GM19043 (cell line): Measurements from ENCODE around the gene DDX50.
"Not testable (repeated sequence)": the region's sequence is repeated elsewhere in the genome, so short reads cannot be mapped to it uniquely, and the experiment has no call there.

Experiments
- ATAC-seq: cut with Tn5 transposase; IDR thresholded peaks from one replicate; pipeline ENCODE4 v1.9.1; 2021; ENCODE audit warnings: low read depth; ENCODE audit not compliant: unreplicated experiment

The DDX50 gene

GRCh38 chr10:68899186-68899745, 1.8 kb upstream of the DDX50 start:
- ATAC-seq, result no peak

- peak; percentile 39 for ATAC-seq
These were observed 549 bp upstream of the DDX50 start for GRCh38 chr10:68900427-68901104.

GRCh38 chr10:68902382-68902781, 1.3 kb downstream of the DDX50 start:
- ATAC-seq, result no peak

GRCh38 chr10:68924593-68924992, 23.5 kb downstream of the DDX50 start:
- ATAC-seq, result no peak

- no peak for ATAC-seq
These were observed 24.4 kb downstream of the DDX50 start for GRCh38 chr10:68925489-68925888.

GRCh38 chr10:68929157-68929556, 28.0 kb downstream of the DDX50 start:
- not testable (repeated sequence) for ATAC-seq

GRCh38 chr10:68929888-68930287, 28.8 kb downstream of the DDX50 start:
- ATAC-seq, result not testable (repeated sequence)

- ATAC-seq, result not testable (repeated sequence)
These were observed 31.7 kb downstream of the DDX50 start for GRCh38 chr10:68932860-68933259.

GRCh38 chr10:68934994-68935393, 33.9 kb downstream of the DDX50 start:
- ATAC-seq, result no peak

GRCh38 chr10:68938117-68938516, 37.0 kb downstream of the DDX50 start:
- no peak for ATAC-seq

GRCh38 chr10:68938884-68939283, 37.8 kb downstream of the DDX50 start:
- no peak for ATAC-seq

GRCh38 chr10:68940917-68941316, 39.8 kb downstream of the DDX50 start:
- ATAC-seq, result not testable (repeated sequence)

- no peak for ATAC-seq
These were observed 49.5 kb downstream of the DDX50 start for GRCh38 chr10:68950598-68950997.

GRCh38 chr10:68954904-68955303, 53.8 kb downstream of the DDX50 start:
- no peak for ATAC-seq

GRCh38 chr10:68955355-68955831, 54.3 kb downstream of the DDX50 start:
- ATAC-seq, result peak; percentile 20

GRCh38 chr10:68955832-68956532, 54.9 kb downstream of the DDX50 start, which contains the start of gene DDX21:
Gene DDX21, plus strand, starts transcription at chr10:68956170. Its CDS starts 56 bp downstream, at chr10:68956226.
- ATAC-seq, result peak; percentile 80

GRCh38 chr10:68957284-68957615, 56.1 kb downstream of the DDX50 start:
- ATAC-seq, result no peak

GRCh38 chr10:68957654-68958053, 56.5 kb downstream of the DDX50 start:
- no peak for ATAC-seq

GRCh38 chr10:68959695-68960527, 58.8 kb downstream of the DDX50 start:
- no peak for ATAC-seq

GRCh38 chr10:68963151-68963550, 62.0 kb downstream of the DDX50 start:
- no peak for ATAC-seq

- ATAC-seq, result no peak
These were observed 72.9 kb downstream of the DDX50 start for GRCh38 chr10:68973975-68974374.
